Choroid plexus epithelial cell (primary cell): ENCODE measurements around the gene AR.
A peak's percentile ranks its signal among the peaks of the same experiment; 100 is the strongest.

Experiments
- DNase-seq: peaks from one replicate; pipeline ENCODE4 v3.0.0-alpha.2; 2010; ENCODE audit warnings: low read depth
- H3K4me3 ChIP-seq: 2 replicates; pipeline ENCODE4 v1.5.1; 2011; ENCODE audit warnings: low read depth, mild to moderate bottlenecking, control low read depth, low read length, moderate library complexity
- TF ChIP-seq, protein P1 (sequence below): conservative IDR thresholded peaks from 2 replicates; pipeline ENCODE4 v1.5.1; 2011; ENCODE audit warnings: low read depth, mild to moderate bottlenecking, control low read depth, inconsistent platforms, low read length, moderate library complexity

Gene AR

DNA sequence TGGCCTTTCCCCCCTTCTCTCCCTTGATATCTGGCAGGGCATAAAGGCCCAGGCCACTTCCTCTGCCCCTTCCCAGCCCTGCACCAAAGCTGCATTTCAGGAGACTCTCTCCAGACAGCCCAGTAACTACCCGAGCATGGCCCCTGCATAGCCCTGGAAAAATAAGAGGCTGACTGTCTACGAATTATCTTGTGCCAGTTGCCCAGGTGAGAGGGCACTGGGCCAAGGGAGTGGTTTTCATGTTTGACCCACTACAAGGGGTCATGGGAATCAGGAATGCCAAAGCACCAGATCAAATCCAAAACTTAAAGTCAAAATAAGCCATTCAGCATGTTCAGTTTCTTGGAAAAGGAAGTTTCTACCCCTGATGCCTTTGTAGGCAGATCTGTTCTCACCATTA, 183.8 kb downstream of the AR start:
- TF ChIP-seq, protein P1, sequence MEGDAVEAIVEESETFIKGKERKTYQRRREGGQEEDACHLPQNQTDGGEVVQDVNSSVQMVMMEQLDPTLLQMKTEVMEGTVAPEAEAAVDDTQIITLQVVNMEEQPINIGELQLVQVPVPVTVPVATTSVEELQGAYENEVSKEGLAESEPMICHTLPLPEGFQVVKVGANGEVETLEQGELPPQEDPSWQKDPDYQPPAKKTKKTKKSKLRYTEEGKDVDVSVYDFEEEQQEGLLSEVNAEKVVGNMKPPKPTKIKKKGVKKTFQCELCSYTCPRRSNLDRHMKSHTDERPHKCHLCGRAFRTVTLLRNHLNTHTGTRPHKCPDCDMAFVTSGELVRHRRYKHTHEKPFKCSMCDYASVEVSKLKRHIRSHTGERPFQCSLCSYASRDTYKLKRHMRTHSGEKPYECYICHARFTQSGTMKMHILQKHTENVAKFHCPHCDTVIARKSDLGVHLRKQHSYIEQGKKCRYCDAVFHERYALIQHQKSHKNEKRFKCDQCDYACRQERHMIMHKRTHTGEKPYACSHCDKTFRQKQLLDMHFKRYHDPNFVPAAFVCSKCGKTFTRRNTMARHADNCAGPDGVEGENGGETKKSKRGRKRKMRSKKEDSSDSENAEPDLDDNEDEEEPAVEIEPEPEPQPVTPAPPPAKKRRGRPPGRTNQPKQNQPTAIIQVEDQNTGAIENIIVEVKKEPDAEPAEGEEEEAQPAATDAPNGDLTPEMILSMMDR: no peak
- no peak overlapping the region for H3K4me3 ChIP-seq
- no peak for DNase-seq

DNA sequence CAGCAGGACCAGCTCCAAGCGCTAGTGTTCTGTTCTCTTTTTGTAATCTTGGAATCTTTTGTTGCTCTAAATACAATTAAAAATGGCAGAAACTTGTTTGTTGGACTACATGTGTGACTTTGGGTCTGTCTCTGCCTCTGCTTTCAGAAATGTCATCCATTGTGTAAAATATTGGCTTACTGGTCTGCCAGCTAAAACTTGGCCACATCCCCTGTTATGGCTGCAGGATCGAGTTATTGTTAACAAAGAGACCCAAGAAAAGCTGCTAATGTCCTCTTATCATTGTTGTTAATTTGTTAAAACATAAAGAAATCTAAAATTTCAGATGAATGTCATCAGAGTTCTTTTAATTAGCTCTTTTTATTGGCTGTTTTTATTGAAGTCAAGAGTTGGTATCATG, 186.5 kb downstream of the AR start:
- DNase-seq: no peak
- no peak overlapping the region for H3K4me3 ChIP-seq
- TF ChIP-seq, protein P1: no peak

DNA sequence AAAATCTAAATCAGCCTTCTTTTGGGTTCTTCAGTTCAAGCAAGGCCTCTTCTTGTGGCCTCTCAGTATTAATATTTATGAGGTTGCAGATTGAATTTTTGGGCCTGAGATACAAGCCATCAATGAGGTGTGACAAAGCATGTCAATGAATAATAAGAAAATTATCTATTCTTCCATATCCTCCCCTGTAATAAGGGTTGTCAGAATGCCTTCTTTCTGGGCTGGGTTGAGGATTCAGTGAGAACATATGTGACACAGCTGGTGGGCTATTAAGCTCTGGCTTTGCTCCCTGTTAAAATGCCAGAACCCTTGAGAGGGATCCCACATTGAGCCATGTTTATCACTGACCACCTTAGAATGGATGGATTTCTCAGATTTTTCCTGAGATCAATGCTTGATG, 187.2 kb downstream of the AR start:
- TF ChIP-seq, protein P1: no peak
- DNase-seq: no peak
- H3K4me3 ChIP-seq: no peak overlapping the region

DNA sequence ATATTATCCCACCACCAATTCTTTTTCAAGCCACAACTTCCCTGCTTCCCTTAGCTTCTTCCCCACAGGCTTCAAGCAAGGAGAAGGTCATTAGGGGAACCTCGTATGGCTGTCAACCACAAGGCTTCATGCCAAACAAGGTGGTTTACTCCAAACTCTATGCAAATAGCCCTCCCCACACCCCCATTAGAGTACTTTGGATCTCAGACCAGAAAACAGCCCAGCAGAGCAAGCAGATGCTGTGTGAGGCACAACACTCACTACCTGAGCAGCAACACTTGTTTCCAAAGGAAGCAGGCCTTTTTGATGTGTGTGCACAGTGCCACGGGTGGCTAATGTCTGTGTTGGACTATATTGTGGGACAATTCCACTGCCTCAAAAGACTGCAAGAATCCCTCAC, 189.0 kb downstream of the AR start:
- DNase-seq: no peak
- TF ChIP-seq, protein P1: no peak
- no peak overlapping the region for H3K4me3 ChIP-seq

DNA sequence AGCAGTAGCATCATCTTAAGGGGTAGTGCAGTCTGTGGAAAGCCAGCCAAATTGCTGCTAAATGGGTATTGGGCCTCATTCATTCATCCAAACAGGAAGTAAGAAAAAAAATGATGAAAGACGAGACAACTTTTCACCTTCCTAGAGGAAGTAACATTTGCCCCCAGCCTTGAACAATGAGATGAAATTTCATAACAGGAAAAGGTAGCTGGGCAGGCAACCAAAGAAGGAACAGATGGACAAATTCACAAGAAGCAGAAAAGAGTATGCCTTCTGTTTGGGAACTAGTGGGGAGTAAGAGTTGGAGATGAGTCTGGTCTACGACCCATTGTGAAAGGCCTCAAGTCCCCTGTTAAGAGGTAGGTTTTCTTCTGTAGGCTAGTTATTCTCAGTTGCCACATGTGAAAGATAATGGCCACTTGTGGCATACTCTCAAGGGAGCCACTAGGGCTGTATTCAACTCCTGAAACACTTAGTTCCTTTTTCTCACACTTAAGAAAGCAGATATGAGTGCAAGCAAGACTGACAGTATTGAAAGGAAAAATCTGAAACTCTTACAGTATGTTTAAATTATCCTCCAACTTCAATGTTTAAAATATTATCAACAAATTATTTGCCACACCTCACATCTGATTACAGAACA, 190.4 kb downstream of the AR start:
- no peak for DNase-seq

DNA sequence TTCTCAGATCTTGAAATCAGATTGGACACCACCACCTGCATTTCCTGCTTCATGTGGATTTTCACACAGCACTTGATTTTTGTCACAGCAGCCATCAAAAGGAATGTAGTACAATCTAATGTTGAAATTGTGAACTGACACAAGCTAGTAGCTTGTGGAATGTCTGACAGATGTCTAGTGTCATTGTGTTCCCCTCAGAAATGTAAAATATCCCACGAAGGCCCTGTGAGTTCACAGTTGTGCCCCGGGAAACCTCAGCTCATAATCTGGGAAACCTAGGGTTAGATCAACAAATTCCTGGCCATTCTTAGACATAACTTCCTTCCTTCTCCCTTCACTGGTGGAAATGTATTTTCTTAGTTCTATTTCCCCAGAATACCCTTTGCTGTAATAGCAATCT, 205.7 kb downstream of the AR start:
- DNase-seq: peak; percentile 3
- no peak overlapping the region for H3K4me3 ChIP-seq
- TF ChIP-seq, protein P1: no peak

More for the DNA sequence above, 190.4 kb downstream of the AR start:
- TF ChIP-seq, protein P1: no peak
- H3K4me3 ChIP-seq: no peak overlapping the region

DNA sequence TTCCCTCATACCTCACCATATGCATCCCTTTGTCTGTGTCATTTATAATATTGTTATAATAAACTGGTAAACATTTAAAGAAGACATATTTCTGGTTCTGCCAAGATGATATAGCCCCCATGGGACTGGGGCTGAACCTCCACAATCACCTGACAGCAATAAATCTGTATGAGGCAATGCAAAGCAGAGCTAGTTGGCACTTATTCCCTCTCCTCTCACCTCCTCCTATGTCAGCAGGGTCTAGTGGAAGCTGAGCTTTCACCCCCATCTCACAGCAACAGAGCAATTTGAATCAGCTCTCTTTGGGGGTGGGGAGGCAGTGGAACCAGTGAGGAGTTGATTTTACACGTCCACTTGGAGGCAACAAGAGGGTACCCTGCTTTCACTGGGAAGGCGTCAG, 206.9 kb downstream of the AR start:
- TF ChIP-seq, protein P1: no peak
- H3K4me3 ChIP-seq: no peak overlapping the region
- DNase-seq: no peak
